Cardiac septum (tissue), 1 donor: Measurements from ENCODE around the gene RHOT2. TPM values are rescaled to one million over a fixed set of nuclear protein-coding genes. Genes with fewer than 3 reads are reported as not detected.

Experiments
- DNase-seq: peaks from one replicate; pipeline ENCODE4 v3.0.0-alpha.2; 2020; ENCODE audit warnings: low spot score
- intact Hi-C: fragments of 100-400 bp; cut with DNase I; formaldehyde crosslinking; loops from one replicate; pipeline ENCODE4 v1.14.0; 2022
- total RNA-seq: library from RNA; stranded (reverse); fragmentation: NEBNext Ultra II Directional; extraction: Animal tissue kit (Norgen Biotek cat#: 25700); gene quantifications from one replicate; pipeline ENCODE4 v1.2.1, GENCODE V29; 2021
- donor health status: DM: no; HTN: no; CAD: no.

The RHOT2 gene
- total RNA-seq, 1 donor from 2014 or later, result 102 TPM

DNA sequence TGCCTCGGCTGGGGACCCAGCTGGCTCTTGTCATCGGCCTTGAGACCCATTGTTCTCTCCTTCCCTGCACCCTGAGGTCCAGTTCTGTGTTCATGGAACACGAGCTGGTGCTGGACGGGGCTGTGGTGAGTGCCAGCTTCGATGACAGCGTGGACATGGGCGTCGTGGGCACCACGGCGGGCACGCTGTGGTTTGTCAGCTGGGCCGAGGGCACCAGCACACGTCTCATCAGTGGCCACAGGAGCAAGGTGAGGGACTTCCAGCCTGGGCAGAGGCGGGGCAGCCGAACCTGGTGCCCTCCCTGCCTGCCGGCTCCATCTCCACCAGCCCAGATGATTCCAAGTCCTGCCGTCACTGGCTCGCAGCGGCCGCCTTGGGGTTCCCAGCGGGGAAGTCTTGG is 5.3 kb upstream of the RHOT2 start:
- DNase-seq, result no peak
- intact Hi-C loops, result loop anchor here (5.0 kb wide), 1 partner anchor 75 kb away; no protein-coding TSS in a partner anchor

DNA sequence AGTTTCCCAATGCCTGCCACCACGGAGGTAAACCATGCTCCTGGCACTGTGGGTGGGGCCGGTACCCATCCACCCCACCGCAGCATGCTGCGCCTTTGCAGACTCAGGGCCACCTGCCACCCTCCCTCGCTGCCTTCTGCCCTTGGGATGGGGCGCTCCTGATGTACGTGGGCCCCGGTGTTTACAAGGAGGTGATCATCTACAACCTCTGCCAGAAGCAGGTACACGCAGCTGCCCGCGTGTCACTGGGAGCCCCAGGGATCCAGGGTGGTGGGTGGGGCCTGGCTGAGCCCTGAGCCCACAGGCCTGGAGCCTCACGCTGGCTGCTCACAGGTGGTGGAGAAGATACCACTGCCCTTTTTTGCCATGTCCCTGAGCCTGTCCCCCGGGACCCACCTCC is 1.4 kb upstream of the RHOT2 start:
- intact Hi-C loops, result no loop called here
- no peak for DNase-seq

DNA sequence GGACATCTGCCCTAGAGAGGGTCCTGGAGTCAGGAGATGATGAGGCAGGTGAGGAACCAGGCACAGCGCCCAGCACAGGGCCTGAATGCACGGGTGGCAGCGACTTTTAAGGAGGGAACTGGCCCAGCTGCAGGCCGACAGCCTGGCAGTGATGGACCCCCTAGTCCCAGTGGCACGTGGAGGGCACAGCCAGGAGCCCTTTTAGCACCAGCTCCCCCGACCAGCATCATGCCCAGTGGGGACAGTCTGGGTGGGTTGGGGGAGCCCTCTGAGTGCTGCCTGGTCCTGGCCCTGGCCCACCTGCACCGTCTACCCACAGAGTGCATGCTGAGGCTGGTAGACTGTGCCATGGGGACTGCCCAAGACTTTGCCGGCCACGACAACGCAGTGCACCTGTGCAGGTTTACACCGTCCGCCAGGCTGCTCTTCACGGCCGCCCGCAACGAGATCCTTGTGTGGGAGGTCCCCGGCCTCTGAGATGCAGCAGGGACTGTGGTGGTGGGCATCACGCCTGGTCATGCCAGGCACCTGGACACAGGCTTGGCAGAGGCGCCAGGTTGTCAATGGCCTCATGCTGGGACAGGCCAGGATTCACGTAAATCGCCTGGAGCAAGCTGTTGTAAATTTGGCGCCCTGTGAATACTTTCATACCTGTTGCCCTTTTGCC is 686 bp upstream of the RHOT2 start:
- DNase-seq, result no peak
- intact Hi-C loops, result no loop called here

DNA sequence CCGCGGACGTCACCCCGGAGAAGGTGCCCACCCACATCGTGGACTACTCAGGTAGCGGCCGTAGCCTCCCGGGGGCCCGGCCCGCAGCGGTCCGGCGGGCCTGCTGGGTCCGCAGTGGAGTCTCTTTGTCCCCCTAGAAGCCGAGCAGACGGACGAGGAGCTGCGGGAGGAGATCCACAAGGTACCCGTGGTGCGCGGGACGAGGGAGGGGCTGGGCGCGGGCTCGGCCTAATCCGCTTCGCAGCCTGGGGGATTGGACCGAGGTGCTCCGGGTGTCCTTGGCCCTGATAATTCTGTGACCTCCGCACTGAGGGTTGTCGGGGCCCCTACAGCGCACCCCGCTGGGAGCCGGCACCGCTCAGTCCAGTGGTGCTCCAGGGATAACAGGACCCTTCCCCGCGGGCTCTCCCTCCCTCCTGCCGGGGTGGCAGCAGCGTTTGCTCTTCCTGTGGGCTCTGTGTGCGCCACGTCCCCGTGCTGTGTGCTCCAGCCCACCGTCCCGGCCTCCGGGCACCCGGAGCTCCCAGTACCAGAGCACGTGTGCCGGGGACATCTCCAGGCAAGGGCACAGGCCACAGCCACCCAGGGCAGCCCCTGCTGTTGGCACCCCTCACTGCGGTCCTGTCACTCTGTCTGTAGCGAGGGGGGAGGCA is 713 bp downstream of the RHOT2 start:
- no peak for DNase-seq
- intact Hi-C loops, result no loop called here

DNA sequence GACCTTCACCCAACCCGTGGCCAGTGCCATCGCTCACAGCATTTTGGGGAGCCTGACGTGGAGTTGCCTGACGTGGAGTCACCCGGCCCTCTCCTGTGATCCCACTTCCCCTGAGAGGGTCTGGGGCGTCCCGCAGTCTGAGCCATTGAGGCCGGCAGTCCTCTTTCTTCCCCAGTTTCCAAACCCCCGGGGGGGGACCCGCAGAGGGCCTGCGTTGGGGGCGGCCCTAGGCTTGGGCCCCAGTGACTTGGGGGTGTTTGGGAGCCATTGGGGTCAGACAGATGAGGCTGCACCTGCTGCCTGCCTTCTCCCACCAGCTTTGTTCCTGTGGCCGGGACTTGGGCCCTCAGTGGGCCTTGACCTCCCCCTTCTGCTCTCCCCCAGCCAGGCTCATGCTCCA is 1.7 kb downstream of the RHOT2 start:
- intact Hi-C loops, result no loop called here
- DNase-seq, result no peak

DNA sequence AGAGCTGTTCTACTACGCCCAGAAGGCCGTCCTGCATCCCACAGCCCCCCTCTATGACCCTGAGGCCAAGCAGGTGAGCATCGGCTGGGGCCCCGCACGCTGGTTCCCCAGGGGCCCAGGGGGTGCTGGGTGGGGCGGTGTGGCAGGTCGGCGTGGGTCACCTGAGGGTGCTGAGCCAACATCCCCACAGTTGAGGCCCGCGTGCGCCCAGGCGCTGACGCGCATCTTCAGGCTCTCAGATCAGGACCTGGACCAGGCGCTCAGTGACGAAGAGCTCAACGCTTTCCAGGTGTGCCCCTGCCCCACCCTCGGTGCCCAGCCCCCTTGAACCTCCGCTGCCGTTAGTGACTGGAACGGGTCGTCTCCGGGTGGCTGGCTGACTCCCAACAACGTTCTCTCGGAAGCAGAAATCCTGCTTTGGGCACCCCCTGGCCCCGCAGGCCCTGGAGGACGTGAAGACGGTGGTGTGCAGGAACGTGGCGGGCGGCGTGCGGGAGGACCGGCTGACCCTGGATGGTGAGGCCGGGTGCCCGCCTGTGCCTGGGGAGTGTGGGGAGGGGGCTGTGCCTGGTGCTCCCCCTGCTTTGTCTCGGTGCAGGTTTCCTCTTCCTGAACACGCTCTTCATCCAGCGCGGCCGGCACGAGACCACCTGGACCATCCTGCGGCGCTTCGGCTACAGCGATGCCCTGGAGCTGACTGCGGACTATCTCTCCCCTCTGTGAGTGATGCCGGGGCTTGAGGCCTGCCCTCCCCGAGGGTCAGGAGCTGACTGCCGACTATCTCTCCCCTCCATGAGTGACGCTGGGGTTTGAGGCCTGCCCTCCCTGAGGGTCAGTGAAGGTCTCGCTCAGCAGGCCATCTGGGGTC is 2.8 kb downstream of the RHOT2 start:
- intact Hi-C loops, result no loop called here
- DNase-seq, result no peak

DNA sequence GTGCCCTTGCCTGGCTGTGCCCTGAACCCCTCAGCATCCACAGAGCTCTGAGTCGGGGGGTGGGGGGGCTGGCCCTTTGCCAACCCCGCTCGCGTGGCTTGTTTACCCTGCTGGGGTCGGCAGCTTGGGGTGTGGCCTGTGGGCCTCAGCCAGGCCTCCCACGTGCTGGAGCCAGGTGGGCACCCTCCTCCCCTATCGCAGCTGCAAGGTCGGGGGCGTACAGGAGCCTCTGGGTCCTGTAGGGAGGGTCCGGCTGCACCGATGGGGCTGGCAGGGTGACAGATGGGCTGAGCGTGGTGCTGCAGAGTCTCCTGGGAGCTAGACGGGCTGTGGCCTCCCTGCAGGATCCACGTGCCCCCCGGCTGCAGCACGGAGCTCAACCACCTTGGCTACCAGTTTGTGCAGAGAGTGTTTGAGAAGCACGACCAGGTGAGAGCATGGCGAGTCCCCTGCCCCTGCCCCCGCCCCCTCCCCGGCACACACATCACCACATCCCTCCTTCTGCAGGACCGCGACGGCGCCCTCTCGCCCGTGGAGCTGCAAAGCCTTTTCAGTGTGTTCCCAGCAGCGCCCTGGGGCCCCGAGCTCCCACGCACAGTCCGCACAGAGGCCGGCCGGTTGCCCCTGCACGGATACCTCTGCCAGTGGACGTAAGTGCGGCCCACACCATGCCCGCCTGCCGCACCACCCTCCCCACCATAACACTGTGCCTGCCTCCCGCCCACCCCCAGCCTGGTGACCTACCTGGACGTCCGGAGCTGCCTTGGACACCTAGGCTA is 3.6 kb downstream of the RHOT2 start:
- DNase-seq, result no peak
- intact Hi-C loops, result no loop called here

DNA sequence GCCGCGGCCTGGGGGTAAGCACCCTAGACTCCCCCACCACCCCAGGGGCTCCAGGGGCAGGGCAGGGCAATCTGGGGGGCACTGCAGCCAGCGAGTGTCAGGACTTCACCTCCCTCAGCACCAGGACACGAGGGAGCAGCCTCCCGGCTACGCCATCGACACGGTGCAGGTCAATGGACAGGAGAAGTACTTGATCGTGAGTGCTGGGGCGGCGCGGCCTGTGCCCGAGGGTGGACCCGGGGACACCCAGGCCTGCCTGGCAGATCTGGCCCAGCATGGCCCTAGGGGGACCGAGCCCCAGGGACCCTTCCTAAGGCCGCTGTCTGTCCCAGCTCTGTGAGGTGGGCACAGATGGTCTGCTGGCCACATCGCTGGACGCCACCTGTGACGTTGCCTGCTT is 4.4 kb downstream of the RHOT2 start:
- DNase-seq, result no peak

DNA sequence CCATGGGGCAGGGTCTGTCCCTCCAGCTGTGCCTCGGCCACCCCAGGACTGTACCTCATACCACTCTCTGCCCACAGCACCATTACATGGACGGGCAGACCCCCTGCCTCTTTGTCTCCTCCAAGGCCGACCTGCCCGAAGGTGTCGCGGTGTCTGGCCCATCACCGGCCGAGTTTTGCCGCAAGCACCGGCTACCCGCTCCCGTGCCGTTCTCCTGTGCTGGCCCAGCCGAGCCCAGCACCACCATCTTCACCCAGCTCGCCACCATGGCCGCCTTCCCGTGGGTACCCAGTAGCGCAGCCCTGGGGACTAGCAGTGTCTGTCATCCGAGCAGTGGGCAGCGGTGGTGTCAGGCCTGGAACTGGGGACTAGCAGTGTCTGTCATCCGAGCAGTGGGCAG is 4.9 kb downstream of the RHOT2 start:
- intact Hi-C loops, result no loop called here
- DNase-seq, result no peak

More for the DNA sequence above, 4.4 kb downstream of the RHOT2 start:
- intact Hi-C loops, result no loop called here

DNA sequence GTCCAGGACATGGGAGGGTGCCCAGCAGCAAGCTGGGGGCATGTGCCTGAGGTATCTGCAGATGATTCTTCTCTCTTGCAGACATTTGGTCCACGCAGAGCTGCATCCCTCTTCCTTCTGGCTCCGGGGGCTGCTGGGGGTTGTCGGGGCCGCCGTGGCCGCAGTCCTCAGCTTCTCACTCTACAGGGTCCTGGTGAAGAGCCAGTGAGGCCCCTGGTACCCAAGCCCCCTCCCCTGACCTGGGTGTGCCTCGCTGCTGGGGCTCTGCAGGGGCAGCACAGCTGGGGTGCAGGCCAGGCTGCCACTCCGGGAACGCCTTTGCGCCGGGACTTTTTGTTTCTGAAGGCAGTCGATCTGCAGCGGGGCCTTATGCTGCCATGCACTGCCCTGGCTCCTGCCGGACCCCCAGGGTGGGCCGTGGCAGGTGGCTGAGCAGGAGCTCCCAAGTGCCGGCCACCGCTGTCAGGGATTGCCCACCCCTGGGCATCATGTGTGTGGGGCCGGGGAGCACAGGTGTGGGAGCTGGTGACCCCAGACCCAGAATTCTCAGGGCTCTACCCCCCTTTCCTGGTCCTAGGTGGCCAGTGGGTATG is 5.6 kb downstream of the RHOT2 start:
- intact Hi-C loops, result no loop called here

DNA sequence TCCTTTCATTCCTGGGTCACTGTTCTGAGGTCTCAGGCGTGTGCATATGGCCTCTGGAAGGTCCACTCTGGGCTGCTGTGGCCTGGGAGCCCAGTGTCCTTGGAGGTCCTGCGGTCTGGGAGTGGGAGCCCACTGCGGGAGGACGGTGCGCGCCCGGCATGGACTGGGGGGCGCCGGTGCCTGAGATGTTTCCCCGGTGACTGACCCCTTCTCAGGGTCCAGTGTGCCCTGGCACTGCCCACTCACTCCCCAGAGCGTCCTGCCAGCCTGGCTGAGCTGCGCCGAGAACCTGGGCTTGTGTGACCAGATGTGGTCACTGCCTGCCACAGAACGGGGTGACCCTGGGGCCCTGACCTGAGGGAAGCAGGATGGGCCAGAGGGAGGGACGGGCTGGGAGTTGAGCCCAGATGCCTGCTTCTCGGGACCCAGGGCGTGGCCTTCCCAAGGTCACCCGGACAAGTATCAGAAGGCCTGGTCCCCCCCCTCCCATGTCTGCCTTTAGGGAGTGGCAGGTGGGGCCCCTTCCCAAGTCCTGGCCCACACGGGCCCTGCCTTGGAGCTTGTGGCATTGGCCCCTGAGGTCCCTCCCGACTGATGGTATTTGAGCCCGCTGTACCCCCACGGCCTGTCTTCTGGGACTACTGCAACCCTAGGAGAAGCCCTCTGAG is 6.4 kb downstream of the RHOT2 start:
- intact Hi-C loops, result no loop called here
- no peak for DNase-seq

More for the DNA sequence above, 5.6 kb downstream of the RHOT2 start:
- no peak for DNase-seq

DNA sequence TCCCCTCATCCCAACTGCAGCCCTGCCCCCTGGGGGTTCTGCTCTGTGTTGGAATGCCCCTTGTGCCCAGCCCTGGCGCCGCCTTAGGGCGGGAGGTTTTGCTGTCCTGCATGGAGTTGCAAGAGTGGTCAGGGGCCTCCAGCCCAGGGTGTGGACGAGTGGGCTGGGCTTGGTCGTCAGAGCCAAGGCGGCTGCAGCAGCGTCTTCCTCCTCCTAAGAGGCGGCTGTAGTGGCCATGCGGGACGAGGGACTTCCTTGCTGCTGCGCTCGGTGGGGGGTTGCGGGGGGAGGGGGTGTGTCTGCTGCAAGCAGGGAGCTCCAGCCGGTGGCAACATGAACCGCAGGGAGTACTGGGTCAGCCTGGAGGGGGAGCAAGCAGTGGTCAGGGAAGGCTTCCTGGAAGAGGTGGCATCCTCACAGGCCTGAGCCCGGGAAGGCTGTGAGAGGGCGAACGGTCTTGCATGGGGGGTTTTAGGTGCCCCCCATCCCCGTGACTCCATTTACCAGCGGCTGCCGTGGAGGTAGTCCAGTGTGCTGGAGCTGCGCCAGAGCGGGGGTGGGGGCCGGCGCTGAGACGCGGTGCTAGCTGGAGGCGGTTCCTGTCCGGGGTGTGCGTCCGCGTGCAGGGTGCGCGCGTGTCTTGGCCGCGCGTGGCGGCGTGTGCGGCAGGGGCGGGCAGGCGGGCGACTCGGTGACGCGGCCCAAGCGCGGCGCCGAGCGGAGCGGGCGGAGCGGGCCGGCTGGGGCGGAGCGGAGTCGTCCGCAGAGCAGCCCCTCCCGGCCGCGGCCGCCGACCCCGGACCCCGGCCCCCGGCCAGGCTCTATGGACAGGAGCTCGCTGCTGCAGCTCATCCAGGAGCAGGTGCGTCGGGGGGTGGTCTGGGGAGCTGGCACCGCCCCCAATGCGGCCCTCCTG is 7.3 kb downstream of the RHOT2 start, which contains the start of gene RHBDL1:
Gene RHBDL1 (plus strand): TSS at position 704 of the 916 bp plus-strand sequence. CDS start 120 bp downstream, at position 824.
- intact Hi-C loops, result no loop called here
- no peak for DNase-seq

DNA sequence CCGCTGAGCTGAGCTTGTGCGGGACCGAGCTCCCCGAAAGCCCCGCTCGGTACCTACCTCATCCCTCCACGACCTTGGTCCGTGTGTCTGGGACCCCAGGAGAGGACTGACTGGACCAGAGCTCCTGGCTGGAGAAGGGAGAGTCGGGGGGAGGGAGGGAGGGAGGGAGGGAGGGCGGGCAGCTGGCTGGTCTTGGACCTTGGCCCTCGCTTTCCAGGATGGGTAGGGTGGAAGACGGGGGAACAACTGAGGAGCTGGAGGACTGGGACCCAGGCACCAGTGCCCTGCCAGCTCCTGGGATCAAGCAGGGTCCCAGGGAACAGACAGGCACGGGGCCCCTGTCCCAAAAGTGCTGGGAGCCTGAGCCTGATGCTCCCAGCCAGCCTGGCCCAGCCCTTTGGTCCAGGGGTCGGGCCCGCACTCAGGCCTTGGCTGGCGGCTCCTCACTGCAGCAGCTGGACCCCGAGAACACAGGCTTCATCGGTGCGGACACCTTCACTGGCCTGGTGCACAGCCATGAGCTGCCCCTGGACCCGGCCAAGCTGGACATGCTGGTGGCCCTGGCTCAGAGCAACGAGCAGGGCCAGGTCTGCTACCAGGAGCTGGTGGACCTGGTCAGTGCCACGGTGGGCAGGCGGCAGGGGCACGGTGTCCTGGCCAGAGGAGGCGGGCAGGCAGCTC is 8.1 kb downstream of the RHOT2 start:
- intact Hi-C loops, result no loop called here
- DNase-seq, result no peak

DNA sequence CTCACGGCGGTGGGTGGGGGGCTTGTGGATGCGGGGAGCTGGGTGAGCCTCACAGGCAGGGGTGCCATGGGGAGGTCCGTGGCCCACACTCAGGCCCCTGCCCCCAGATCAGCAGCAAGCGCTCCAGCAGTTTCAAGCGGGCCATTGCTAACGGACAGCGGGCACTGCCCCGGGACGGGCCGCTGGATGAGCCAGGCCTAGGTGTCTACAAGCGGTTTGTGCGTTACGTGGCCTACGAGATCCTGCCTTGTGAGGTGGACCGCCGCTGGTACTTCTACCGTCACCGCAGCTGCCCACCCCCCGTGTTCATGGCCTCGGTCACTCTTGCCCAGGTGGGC is 8.6 kb downstream of the RHOT2 start:
- intact Hi-C loops, result no loop called here
- no peak for DNase-seq

DNA sequence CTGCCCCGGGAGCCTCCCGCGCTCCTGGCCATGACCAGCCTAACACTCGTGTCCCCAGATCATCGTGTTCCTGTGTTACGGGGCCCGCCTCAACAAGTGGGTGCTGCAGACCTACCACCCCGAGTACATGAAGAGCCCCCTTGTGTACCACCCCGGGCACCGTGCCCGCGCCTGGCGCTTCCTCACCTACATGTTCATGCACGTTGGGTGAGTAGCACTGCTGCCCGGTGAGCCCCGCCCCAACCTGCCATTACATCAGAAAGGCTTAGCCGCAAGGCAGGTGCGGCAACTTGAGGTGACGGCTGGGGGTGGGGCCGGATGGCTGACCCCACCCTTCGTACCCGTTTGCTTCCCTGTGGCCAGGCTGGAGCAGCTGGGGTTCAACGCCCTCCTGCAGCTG is 9.0 kb downstream of the RHOT2 start:
- DNase-seq, result no peak
- intact Hi-C loops, result no loop called here

DNA sequence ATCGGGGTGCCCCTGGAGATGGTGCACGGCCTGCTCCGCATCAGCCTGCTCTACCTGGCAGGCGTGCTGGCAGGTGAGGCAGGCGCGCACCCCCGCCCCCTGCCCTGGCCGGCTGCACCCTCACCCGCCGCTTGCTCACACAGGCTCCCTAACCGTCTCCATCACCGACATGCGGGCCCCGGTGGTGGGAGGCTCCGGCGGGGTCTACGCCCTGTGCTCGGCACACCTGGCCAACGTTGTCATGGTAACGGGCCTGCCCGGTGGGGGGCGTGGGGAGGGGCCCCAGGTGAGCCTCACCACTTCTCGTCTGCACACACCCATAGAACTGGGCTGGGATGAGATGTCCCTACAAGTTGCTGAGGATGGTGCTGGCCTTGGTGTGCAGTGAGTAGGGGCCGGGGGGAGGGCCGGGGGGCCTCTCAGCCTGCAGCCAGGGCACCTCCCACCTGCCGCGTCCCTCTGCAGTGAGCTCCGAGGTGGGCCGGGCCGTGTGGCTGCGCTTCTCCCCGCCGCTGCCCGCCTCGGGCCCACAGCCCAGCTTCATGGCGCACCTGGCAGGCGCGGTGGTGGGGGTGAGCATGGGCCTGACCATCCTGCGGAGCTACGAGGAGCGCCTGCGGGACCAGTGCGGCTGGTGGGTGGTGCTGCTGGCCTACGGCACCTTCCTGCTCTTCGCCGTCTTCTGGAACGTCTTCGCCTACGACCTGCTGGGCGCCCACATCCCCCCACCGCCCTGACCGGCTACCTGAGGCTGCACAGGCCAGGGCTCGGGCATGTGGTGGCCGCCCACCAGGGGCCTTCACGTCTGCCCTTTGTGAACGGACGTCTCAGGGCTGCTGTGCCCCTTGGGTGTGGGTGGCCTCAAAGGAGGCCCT is 9.6 kb downstream of the RHOT2 start:
- DNase-seq, result no peak
- intact Hi-C loops, result no loop called here
